Parathyroid adenoma (tissue), 2 donors: Measurements from ENCODE around the gene LRP6.

Experiments used
- H2AFZ ChIP-seq: fragments of 300-600 bp; sonication (generic); one replicate; pipeline ENCODE4 v1.7.0; 2017; ENCODE audit warnings: antibody characterized with exemption, mild to moderate bottlenecking
- H3K27ac ChIP-seq: fragments of 300-600 bp; sonication (generic); one replicate; pipeline ENCODE4 v1.7.0; 2017
- H3K27me3 ChIP-seq: fragments of 300-600 bp; sonication (generic); one replicate; pipeline ENCODE4 v1.7.0; 2017; ENCODE audit warnings: low read length; ENCODE audit not compliant: control insufficient read depth, insufficient read depth
- H3K36me3 ChIP-seq: fragments of 300-600 bp; sonication (generic); one replicate; pipeline ENCODE4 v1.7.0; 2017; ENCODE audit warnings: low read length; ENCODE audit not compliant: control insufficient read depth, insufficient read depth
- H3K4me1 ChIP-seq: fragments of 300-600 bp; sonication (generic); one replicate; pipeline ENCODE4 v1.7.0; 2017; ENCODE audit warnings: control low read depth
- H3K4me2 ChIP-seq: fragments of 300-600 bp; sonication (generic); one replicate; pipeline ENCODE4 v1.7.0; 2017; ENCODE audit warnings: low read length
- H3K4me3 ChIP-seq: fragments of 300-600 bp; sonication (generic); one replicate; pipeline ENCODE4 v1.7.0; 2017; ENCODE audit warnings: low read depth, low read length
- H3K79me2 ChIP-seq: fragments of 300-600 bp; sonication (generic); one replicate; pipeline ENCODE4 v1.7.0; 2017; ENCODE audit warnings: control low read depth
- H3K9ac ChIP-seq: fragments of 300-600 bp; sonication (generic); one replicate; pipeline ENCODE4 v1.7.0; 2017; ENCODE audit warnings: mild to moderate bottlenecking
- H3K9me3 ChIP-seq: fragments of 300-600 bp; sonication (generic); one replicate; pipeline ENCODE4 v1.7.0; 2017; ENCODE audit warnings: low read length; ENCODE audit not compliant: control insufficient read depth
- CTCF ChIP-seq: fragments of 300-600 bp; sonication (generic); IDR thresholded peaks from one replicate; pipeline ENCODE4 v1.7.0; 2017; ENCODE audit warnings: antibody characterized with exemption, mild to moderate bottlenecking
- donor health status: primary hyperparathyroidism.

The LRP6 gene

GRCh38 chr12:12210983-12211382, 55.9 kb downstream of the LRP6 start:
- Histone ChIP-seq H3K4me3 (no peak overlapping the region), H3K4me2 (no peak overlapping the region), H3K27ac (no peak overlapping the region), H3K9me3 (no peaks in the 10 kb centered on the region), H2AFZ (no peak overlapping the region), H3K79me2 (peaks cover 13% of the 10 kb centered on the region), H3K27me3 (no peaks in the 10 kb centered on the region), H3K36me3 (no peaks in the 10 kb centered on the region), H3K9ac (no peak overlapping the region), H3K4me1 (peaks cover 10% of the 10 kb centered on the region)
- TF ChIP-seq CTCF = no peak

- H3K27me3 ChIP-seq = no peaks in the 10 kb centered on the region
- no peaks in the 10 kb centered on the region for H3K36me3 ChIP-seq
- peaks cover 10% of the 10 kb centered on the region for H3K4me1 ChIP-seq
- TF ChIP-seq CTCF = no peak
- H3K79me2 ChIP-seq = peaks cover 17% of the 10 kb centered on the region
- H2AFZ ChIP-seq = no peak overlapping the region
- no peak overlapping the region for H3K4me2 ChIP-seq
- H3K27ac ChIP-seq = no peak overlapping the region
- H3K9ac ChIP-seq = no peak overlapping the region
- H3K4me3 ChIP-seq = no peak overlapping the region
- no peaks in the 10 kb centered on the region for H3K9me3 ChIP-seq
Measured at GRCh38 chr12:12210416-12210815, 56.4 kb downstream of the LRP6 start.

- H3K4me3 ChIP-seq = no peak overlapping the region
Measured at GRCh38 chr12:12209675-12210074, 57.2 kb downstream of the LRP6 start.

GRCh38 chr12:12209043-12209442, 57.8 kb downstream of the LRP6 start:
- H3K4me3 ChIP-seq = no peak overlapping the region
- no peaks in the 10 kb centered on the region for H3K9me3 ChIP-seq
- peaks cover 5% of the 10 kb centered on the region for H3K4me1 ChIP-seq
- no peaks in the 10 kb centered on the region for H3K27me3 ChIP-seq
- no peak overlapping the region for H2AFZ ChIP-seq
- no peaks in the 10 kb centered on the region for H3K36me3 ChIP-seq
- TF ChIP-seq CTCF = no peak
- peaks cover 15% of the 10 kb centered on the region for H3K79me2 ChIP-seq
- no peak overlapping the region for H3K9ac ChIP-seq
- H3K27ac ChIP-seq = no peak overlapping the region
- no peak overlapping the region for H3K4me2 ChIP-seq

More at GRCh38 chr12:12209675-12210074, 57.2 kb downstream of the LRP6 start:
- Histone ChIP-seq H3K9ac (no peak overlapping the region), H3K36me3 (no peaks in the 10 kb centered on the region), H3K79me2 (peaks cover 17% of the 10 kb centered on the region), H3K9me3 (no peaks in the 10 kb centered on the region), H3K27me3 (no peaks in the 10 kb centered on the region), H3K4me2 (no peak overlapping the region), H3K4me1 (peaks cover 7% of the 10 kb centered on the region), H2AFZ (no peak overlapping the region), H3K27ac (no peak overlapping the region)
- TF ChIP-seq CTCF = no peak

- H3K4me1 ChIP-seq = peaks cover 5% of the 10 kb centered on the region
- H3K36me3 ChIP-seq = no peaks in the 10 kb centered on the region
- no peak overlapping the region for H2AFZ ChIP-seq
- H3K27ac ChIP-seq = no peak overlapping the region
- no peaks in the 10 kb centered on the region for H3K9me3 ChIP-seq
- no peak for TF ChIP-seq CTCF
- H3K27me3 ChIP-seq = no peaks in the 10 kb centered on the region
- peaks cover 15% of the 10 kb centered on the region for H3K79me2 ChIP-seq
- no peak overlapping the region for H3K9ac ChIP-seq
- H3K4me2 ChIP-seq = no peak overlapping the region
- H3K4me3 ChIP-seq = no peak overlapping the region
Measured at GRCh38 chr12:12207746-12208145, 59.1 kb downstream of the LRP6 start.
